Transverse colon (tissue), 4 donors: ENCODE measurements around the gene GHRH. TPM values are rescaled to one million over a fixed set of nuclear protein-coding genes. Genes with fewer than 3 reads are reported as not detected.

ENCODE experiments used
- DNase-seq: peaks from one replicate; pipeline ENCODE4 v3.0.0-alpha.2; 2019
- H3K27ac ChIP-seq, 4 donors: fragments of 200-600 bp; sonication (generic); 2 replicates each; pipeline ENCODE4 v1.5.1; 2016 to 2018; ENCODE audit warnings: inconsistent platforms in 4 of 4
- H3K27me3 ChIP-seq: fragments of 200-600 bp; sonication (generic); 2 replicates; pipeline ENCODE4 v1.5.1; 2017; ENCODE audit warnings: inconsistent platforms
- H3K36me3 ChIP-seq, 4 donors: fragments of 200-600 bp; sonication (generic); 2 replicates each; pipeline ENCODE4 v1.5.1; 2017 to 2019; ENCODE audit warnings: inconsistent platforms in 4 of 4
- H3K4me1 ChIP-seq, 4 donors: fragments of 200-600 bp; sonication (generic); 2 replicates each; pipeline ENCODE4 v1.5.1; 2017 to 2020; ENCODE audit warnings: inconsistent platforms in 4 of 4
- H3K4me3 ChIP-seq, 4 donors: fragments of 200-600 bp; sonication (generic); 1 replicate in 1 of 4; 2 replicates in 3 of 4; pipeline versions ENCODE4 v1.5.1 to v1.6.1; 2017 to 2019; ENCODE audit warnings: inconsistent platforms in 4 of 4
- H3K9me3 ChIP-seq, 2 donors: fragments of 200-600 bp; sonication (generic); 2 replicates each; pipeline ENCODE4 v1.5.1; 2017 to 2019; ENCODE audit warnings: inconsistent platforms in 2 of 2
- EP300 ChIP-seq: sonication (generic); formaldehyde crosslinking; IDR thresholded peaks from one replicate; pipeline ENCODE4 v1.6.1; 2017; ENCODE audit warnings: antibody characterized with exemption, low read depth
- POLR2A ChIP-seq: fragments of 450-650 bp; IDR thresholded peaks from one replicate; pipeline ENCODE4 v1.6.1; 2016; ENCODE audit warnings: antibody characterized with exemption, mild to moderate bottlenecking, moderate library complexity
- POLR2AphosphoS5 ChIP-seq, 3 donors: sonication (generic); formaldehyde crosslinking; IDR thresholded peaks; one replicate each; pipeline ENCODE4 v1.6.1; 2016; ENCODE audit warnings: antibody characterized with exemption in 3 of 3
- WGBS, 2 donors: methylation state at CpG; one replicate each; pipeline ENCODE4 v1.1.5; 2018; ENCODE audit warnings: low coverage in 1 of 2; 5-methylcytosine and 5-hydroxymethylcytosine counted together
- in situ Hi-C, 4 donors: fragments of 200-750 bp; cut with MboI; loops; one replicate each; pipeline versions ENCODE4 v1.15.0 to v1.15.1; 2017; ENCODE audit warnings: low sequenced_read_pairs in 3 of 4, low pct_ligation_motif_present in 1 of 4, low pct_unique_long_range_greater_than_20kb in 1 of 4
- intact Hi-C: fragments of 100-400 bp; cut with DNase I; formaldehyde crosslinking; loops from one replicate; pipeline ENCODE4 v1.15.1; 2023; ENCODE audit warnings: low total_unique reads
- total RNA-seq, 4 donors: library from RNA; depleted of rRNA; stranded (reverse); fragments of >200 nt; gene quantifications; one replicate each; pipeline ENCODE4 v1.1.0, GENCODE V29; 2016
- TF ChIP-seq, protein P1 (sequence below), 5 experiments: fragments of 200-600 bp in 3 of 5; fragments of 450-650 bp in 2 of 5; sonication (generic) in 3 of 5; IDR thresholded peaks; 1 replicate in 2 of 5; 2 replicates in 3 of 5; pipeline ENCODE4 v1.5.1; 2016 to 2017; ENCODE audit warnings: antibody characterized with exemption in 5 of 5, inconsistent platforms in 3 of 5, mild to moderate bottlenecking in 2 of 5, moderate library complexity in 1 of 5

The GHRH gene
- total RNA-seq, 4 donors from 2014 or later = not detected

DNA sequence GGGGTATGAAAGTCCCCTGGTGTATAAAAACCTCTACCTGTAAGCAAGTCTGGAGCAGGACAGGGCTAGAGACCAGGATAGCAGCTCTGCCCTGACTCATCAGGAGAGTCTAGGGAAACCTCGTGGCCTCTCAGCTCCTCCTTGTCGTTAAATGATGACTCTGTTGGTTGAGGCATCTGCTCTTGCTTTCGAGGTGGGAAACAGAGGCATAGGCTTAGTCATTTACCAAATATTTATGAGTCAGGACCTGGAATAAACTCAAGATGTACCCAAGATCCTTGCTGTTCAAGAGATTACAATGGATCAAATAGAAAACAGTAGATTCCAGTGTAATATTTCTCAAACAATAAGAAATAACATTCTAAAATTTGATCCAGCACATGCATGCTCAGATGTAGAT, 33.4 kb upstream of the GHRH start:
- H3K9me3 ChIP-seq = no peaks in the 10 kb centered on the region
- DNase-seq = no peak
- peaks cover 29 to 71% (median 49%) of the 10 kb centered on the region in 4 donors for H3K4me1 ChIP-seq
- 0 to 28% methylated on average over 1 to 3 of the region's 3 CpGs for WGBS, 2 donors
- TF ChIP-seq POLR2A (no peak), POLR2AphosphoS5 (IDR thresholded peaks at IDR 0.05) (peak; percentile 17 to 68 (median 51)), EP300 (no peak)
- H3K4me3 ChIP-seq = no peak overlapping the region
- in situ Hi-C loops (no loop called here), intact Hi-C loops (no loop called here)
- H3K36me3 ChIP-seq = no peaks in the 10 kb centered on the region
- peak overlapping the region; percentile 76 to 84 (median 80) for H3K27ac ChIP-seq
- H3K27me3 ChIP-seq = no peaks in the 10 kb centered on the region

DNA sequence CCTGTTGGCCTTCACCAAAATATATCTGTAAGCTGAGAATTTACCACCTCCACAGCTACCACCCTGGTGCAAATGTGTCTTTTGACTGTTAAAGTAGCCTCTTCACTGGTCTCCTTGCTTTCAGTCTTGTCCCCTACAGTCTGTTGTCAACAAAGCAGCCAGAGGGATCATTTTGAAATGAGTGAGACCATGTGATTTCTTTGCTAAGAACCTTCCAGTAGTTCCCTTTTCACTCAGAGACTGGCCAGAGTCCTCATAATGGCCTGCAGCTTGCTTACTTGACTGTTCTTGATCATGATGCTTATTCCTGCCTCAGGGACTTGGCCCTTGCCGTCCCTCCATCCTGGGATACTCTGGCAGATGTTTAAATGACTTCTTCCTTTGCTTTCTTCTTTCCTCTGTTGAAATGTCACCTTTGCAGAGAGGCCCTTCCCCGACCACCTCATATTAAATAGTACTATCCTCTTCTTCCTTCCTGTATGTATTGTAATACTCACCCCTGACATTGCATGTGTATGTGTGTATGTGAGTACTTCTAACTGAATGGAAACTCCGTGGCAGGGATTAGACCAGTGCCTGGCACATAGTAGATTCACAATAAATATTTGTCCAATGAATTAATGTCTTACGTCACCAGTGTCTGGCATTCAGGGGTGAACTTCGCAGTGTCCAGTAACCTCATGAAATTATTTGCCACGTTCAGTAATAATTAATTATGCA, 32.8 kb upstream of the GHRH start:
- intact Hi-C loops = no loop called here
- Histone ChIP-seq H3K4me1 (peaks cover 29 to 66% (median 47%) of the 10 kb centered on the region in 4 donors), H3K9me3 (no peaks in the 10 kb centered on the region), H3K27me3 (no peaks in the 10 kb centered on the region), H3K4me3 (no peak overlapping the region), H3K27ac (peak overlapping the region; percentile 76 to 84 (median 80)), H3K36me3 (no peaks in the 10 kb centered on the region)
- DNase-seq = no peak
- in situ Hi-C loops = no loop called here
- TF ChIP-seq POLR2AphosphoS5 (IDR thresholded peaks at IDR 0.05) = no peak
- no peak for TF ChIP-seq EP300
- TF ChIP-seq, protein P1, sequence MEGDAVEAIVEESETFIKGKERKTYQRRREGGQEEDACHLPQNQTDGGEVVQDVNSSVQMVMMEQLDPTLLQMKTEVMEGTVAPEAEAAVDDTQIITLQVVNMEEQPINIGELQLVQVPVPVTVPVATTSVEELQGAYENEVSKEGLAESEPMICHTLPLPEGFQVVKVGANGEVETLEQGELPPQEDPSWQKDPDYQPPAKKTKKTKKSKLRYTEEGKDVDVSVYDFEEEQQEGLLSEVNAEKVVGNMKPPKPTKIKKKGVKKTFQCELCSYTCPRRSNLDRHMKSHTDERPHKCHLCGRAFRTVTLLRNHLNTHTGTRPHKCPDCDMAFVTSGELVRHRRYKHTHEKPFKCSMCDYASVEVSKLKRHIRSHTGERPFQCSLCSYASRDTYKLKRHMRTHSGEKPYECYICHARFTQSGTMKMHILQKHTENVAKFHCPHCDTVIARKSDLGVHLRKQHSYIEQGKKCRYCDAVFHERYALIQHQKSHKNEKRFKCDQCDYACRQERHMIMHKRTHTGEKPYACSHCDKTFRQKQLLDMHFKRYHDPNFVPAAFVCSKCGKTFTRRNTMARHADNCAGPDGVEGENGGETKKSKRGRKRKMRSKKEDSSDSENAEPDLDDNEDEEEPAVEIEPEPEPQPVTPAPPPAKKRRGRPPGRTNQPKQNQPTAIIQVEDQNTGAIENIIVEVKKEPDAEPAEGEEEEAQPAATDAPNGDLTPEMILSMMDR (IDR thresholded peaks at IDR 0.05) = no peak
- TF ChIP-seq POLR2A = no peak
- 76 to 79% methylated on average over 2 to 6 of the region's 6 CpGs for WGBS, 2 donors

DNA sequence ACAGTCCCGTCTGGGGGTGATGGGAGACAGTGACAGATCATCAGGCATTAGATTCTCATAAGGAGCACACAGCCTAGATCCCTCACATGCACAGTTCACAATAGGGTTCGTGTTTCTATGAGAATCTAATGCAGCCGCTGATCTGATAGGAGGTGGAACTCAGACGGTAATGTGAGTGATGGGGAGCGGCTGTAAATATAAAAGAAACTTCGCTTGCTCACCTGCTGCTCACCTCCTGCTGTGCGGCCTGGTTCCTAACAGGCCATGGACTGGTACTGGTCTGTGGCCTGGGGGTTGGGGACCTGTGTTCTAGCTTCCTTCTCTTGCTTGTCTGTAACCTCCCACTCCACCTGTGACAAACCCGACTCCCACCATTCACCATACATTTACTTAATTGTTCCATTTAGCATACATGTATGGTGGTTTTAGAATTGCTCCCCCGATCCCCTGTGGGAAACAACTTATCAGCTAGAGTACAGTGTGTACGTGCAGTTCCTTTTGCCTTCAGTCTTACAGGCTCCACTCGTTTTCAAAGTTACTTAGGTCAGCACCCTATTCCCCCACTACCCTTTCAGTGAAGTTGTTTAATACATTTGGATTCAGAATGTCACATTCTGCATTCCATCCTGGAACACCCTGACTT, 31.8 kb upstream of the GHRH start:
- WGBS, 2 donors = 90 to 94% methylated on average over 5 to 11 of the region's 11 CpGs
- Histone ChIP-seq H3K9me3 (no peaks in the 10 kb centered on the region), H3K27ac (peak overlapping the region; percentile 76 to 84 (median 80)), H3K36me3 (no peaks in the 10 kb centered on the region), H3K27me3 (no peaks in the 10 kb centered on the region), H3K4me1 (peaks cover 29 to 62% (median 46%) of the 10 kb centered on the region in 4 donors), H3K4me3 (no peak overlapping the region)
- DNase-seq = no peak
- in situ Hi-C loops = no loop called here
- TF ChIP-seq, protein P1 (IDR thresholded peaks at IDR 0.05) = no peak
- TF ChIP-seq POLR2AphosphoS5 (IDR thresholded peaks at IDR 0.05) = no peak
- TF ChIP-seq EP300 = no peak
- TF ChIP-seq POLR2A = no peak
- intact Hi-C loops = no loop called here

DNA sequence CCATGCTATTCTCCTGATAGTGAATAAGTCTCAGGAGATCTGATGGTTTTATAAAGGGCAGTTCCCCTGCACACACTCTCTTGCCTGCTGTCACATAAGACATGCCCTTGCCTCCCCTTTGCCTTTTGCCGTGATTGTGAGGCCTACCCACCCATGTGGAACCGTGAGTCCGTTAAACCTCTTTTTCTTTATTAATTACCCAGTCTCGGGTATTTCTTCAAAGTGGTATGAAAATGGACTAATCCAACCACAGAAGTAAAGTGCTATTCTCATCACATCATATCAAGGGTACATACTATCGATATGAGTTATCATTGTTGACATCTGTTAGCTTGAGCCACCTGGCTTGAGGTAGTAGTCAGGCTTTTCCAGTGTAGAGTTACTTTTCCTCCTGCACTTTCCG, 30.1 kb upstream of the GHRH start:
- no peak for DNase-seq
- intact Hi-C loops = no loop called here
- no peaks in the 10 kb centered on the region for H3K27me3 ChIP-seq
- H3K27ac ChIP-seq = peak overlapping the region in 3 of 4 donors; percentile 10 to 98 (median 95)
- H3K4me1 ChIP-seq = peaks cover 24 to 46% (median 36%) of the 10 kb centered on the region in 4 donors
- in situ Hi-C loops = no loop called here
- TF ChIP-seq POLR2A (no peak), POLR2AphosphoS5 (IDR thresholded peaks at IDR 0.05) (no peak), EP300 (no peak)
- TF ChIP-seq, protein P1 (IDR thresholded peaks at IDR 0.05) = no peak
- no peaks in the 10 kb centered on the region for H3K36me3 ChIP-seq
- WGBS, 2 donors = 79 to 100% methylated on average over 2 to 6 of the region's 6 CpGs
- no peak overlapping the region for H3K4me3 ChIP-seq
- no peaks in the 10 kb centered on the region for H3K9me3 ChIP-seq
